Pulmonary artery endothelial cell (primary cell): Measurements from ENCODE around the gene DHRS4. TPM values are rescaled to one million over a fixed set of nuclear protein-coding genes. Genes with fewer than 3 reads are reported as not detected.
"Not testable (repeated sequence)": the region's sequence is repeated elsewhere in the genome, so short reads cannot be mapped to it uniquely, and the experiment has no call there.

Source experiments
- DNase-seq: peaks from one replicate; pipeline ENCODE4 v3.0.0-alpha.2; 2011; ENCODE audit warnings: low read depth, low spot score
- total RNA-seq: library from RNA; depleted of rRNA; stranded (reverse); fragments of >200 nt; gene quantifications from 2 replicates; pipeline ENCODE4 v1.2.3, GENCODE V29; 2014

DHRS4 gene
- total RNA-seq, 1 donor from 2014 or later: 60.4 TPM

GRCh38 chr14:23981951-23982813 lies 28.6 kb downstream of the DHRS4 start:
- DNase-seq: not testable (repeated sequence)

DNA sequence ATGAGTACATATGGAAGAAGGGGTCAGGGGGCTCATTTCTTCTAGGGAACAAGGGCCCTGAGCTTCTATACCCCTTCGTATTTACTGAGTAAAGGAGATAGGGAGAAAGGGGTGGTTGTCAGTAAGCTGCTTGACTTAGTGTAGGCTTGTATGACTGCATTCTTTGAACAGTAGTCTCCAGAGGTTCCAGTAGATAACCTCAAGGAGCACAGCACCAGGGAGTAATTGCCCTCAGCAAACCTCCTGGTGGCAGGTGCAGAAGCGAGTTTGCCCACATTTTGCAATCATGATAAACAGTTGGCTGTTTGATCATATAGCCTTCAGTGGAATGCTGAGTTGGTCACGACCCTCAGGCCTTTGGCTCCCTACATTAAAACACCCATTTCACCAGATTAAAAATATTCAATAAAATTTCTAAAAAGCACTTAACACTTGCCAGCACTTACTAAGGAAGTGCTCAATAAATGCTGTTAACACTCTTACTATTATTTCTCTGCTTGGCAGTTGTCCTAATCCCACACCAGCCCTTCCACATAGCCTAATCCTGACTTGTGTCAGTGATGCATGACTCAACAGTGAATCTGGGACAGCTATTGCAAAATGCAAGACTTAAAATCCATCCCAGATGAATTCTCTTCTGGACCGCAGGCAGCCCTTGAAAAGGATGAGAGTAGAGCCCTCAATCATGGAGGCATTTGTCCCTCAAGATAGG lies 31.5 kb downstream of the DHRS4 start:
- DNase-seq: no peak

DNA sequence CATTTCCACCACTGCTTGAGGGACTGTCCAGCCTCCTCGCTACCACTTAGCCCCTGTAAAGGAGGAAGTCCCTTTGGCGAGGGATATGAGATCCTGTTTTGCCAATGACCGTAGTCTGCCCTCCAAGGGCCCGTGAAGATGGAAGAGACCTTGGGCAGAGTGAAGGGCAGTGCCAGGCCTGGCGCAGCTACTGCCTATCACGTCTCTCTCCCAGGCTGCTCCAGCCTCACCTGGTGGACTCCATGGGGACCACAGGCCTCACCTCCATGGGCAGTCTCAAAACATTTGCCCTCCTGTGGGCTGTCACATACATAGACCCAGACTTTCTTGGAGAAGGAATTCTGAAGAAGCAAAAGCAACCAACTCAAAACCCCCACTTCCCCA lies 34.6 kb downstream of the DHRS4 start:
- DNase-seq: not testable (repeated sequence)

- not testable (repeated sequence) for DNase-seq
Observed at GRCh38 chr14:23988607-23989363, 35.2 kb downstream of the DHRS4 start, which contains the start of gene DHRS4L2. Gene DHRS4L2, plus strand, starts transcription at chr14:23988929. Its CDS starts 19 bp downstream, at chr14:23988948.

DNA sequence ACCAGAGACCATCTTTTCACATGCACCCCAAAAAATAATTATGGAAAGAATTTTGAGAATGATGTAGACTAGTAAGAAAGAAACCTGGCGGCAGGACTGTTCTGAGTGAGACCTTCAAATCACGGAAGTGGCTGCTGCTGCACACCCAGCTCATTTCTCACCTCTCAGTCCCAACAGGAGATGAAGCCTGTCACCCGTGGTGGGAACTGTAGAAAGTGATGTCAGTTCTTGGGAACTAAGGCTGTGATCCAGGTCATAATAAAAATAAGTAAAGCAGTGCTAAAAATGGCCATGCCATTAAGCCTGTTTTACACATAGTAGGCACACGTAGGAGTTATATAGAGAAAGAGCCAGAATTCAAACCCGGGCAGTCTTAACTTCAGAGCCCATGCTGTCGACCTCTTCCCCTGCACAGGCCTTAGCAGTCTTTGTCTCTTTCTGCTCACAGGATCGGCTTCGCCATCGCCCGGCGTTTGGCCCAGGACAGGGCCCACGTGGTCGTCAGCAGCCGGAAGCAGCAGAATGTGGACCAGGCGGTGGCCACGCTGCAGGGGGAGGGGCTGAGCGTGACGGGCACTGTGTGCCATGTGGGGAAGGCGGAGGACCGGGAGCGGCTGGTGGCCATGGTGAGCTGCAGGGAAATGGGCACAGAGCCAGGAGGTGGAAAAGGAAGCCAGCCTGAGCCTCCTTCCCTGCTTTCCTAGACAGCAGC lies 36.3 kb downstream of the DHRS4 start:
- not testable (repeated sequence) for DNase-seq

GRCh38 chr14:23990961-23991360 lies 37.4 kb downstream of the DHRS4 start:
- DNase-seq: not testable (repeated sequence)

GRCh38 chr14:23993042-23993441 lies 39.5 kb downstream of the DHRS4 start:
- not testable (repeated sequence) for DNase-seq

DNA sequence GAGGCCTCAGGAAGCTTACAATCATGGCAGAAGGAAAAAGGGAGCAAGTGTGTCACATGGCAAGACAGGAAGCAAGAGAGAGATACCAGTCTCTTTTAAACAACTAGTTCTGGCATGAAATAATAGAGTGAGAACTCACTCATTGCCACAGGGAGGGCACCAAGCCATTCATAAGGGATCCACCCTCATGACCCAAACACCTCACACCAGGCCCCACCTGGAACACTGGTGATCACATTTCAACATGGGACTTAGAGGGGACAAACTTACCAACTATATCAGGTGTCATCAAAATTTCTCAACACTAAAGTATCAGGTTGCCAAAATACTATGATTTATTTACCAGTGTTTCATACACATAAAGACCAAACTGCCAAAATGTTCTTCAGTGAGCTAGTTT lies 42.4 kb downstream of the DHRS4 start:
- not testable (repeated sequence) for DNase-seq

- not testable (repeated sequence) for DNase-seq
Observed at GRCh38 chr14:23996825-23997224, 43.3 kb downstream of the DHRS4 start.

- DNase-seq: not testable (repeated sequence)
Observed at GRCh38 chr14:23999640-24000039, 46.1 kb downstream of the DHRS4 start.

GRCh38 chr14:24001078-24001477 lies 47.5 kb downstream of the DHRS4 start:
- not testable (repeated sequence) for DNase-seq

GRCh38 chr14:24001679-24002078 lies 48.1 kb downstream of the DHRS4 start:
- not testable (repeated sequence) for DNase-seq

GRCh38 chr14:24006471-24006816 lies 52.9 kb downstream of the DHRS4 start:
- DNase-seq: not testable (repeated sequence)

GRCh38 chr14:24006817-24007652 lies 53.5 kb downstream of the DHRS4 start:
- DNase-seq: not testable (repeated sequence)

- no peak for DNase-seq
Observed at GRCh38 chr14:24011051-24011450, 57.5 kb downstream of the DHRS4 start.

DNA sequence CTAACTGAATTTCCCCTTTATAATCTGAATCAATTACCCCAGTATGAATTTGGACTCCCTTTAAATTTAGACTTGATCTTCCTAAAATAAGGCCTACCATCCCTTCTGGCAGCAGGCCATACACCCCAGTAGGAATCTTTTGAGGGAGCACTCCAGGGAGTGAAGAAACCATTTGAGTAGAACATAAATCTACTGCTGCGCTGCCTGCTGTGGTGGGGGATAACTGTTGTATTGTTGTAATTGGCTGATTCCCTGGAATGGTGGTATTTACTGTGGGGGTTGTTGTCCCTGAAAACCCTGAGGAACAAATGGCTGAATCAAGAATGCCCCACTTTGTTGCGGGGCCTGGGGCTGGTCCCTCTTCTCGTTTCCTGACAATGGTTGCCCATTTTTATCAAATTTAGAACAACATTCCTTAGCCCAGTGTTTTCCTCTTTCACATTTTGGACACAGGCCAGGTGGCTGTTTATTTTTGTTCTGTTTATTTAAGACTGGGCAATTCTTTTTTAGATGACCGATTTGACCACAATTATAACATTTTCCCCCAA lies 59.2 kb downstream of the DHRS4 start:
- DNase-seq: not testable (repeated sequence)

DNA sequence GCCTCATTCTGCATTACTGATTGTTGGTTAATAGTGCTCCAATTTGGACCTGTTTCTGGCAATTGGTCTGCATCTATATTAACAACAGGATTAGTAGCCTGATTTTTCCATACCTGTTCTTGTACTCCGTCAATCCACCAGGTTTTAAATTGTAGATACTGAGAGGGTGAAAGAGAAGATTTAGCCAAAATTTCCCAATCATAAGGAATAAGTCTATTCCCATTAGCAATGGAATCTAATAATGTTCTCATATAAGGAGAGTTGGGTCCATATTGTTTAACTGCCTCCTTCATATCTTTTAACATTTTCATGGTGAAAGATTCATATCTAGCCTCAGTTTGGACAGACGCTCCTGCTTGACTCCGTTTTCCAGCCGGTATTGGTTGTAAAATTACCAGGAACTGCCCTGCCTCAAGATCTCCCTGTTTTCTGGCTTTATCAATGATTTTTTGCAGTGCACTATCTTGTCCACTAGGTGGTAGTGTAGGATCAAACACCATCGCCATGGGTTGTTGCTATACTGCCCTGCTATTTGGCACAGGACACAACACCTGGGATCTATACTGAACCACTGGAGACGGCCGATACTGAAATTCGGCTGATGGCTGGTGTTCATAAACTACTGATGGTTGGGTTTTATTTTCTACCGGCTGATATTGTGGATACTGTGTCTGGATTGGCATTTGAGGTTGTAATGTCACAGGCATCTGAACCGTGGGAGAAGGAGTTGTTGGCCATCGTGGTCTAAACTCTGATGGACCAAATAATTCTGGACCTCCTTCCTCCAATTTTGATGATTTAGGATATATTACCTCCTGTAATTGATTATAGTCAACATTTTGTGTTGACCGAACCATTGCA lies 60.3 kb downstream of the DHRS4 start:
- peak; percentile 20 for DNase-seq

- DNase-seq: not testable (repeated sequence)
Observed at GRCh38 chr14:24015745-24016144, 62.2 kb downstream of the DHRS4 start.
